ENCODE measurements around the gene NSUN3. TPM values are rescaled to one million over a fixed set of nuclear protein-coding genes. Genes with fewer than 3 reads are reported as not detected.
"Not testable (repeated sequence)": the region's sequence is repeated elsewhere in the genome, so short reads cannot be mapped to it uniquely, and the experiment has no call there.

The NSUN3 gene
- total and polyA plus RNA-seq, 7 donors: 7.3 to 16.0 (median 9.0) TPM

DNA sequence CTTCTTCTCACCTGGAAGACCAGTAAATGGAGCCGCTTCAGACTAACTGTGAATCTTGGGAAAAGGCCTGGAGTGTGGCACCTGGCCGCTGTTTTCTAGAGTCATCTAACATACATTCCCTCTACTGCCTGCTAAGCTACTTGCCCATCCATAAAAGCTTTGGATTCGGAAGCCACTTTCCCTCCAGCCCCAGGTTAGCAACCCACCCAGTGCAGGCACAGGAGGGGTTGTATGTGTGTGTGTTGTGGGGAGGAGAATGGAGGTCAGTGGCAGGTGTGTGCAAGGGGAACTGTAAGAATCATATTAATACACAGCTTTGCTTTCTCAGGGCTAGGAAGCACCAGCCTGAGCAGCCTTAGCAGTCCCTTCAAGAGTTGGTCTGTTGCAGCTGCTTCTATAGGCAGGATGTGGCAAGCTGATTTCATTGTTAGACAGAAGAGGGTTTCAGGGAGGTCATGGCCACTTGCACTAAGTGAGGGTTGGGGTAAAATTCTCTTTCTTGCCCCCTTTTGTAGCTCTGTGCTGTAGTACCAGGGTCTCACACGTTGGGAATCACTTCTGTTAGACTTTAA lies 8.9 kb downstream of the NSUN3 start:
- Histone ChIP-seq H3K27me3 (no peaks in the 10 kb centered on the region), H3K9me3 (no peaks in the 10 kb centered on the region), H3K4me1 (no peaks in the 10 kb centered on the region), H3K4me3 (no peak overlapping the region), H3K36me3 (peaks cover 0 to 20% (median 4%) of the 10 kb centered on the region in 4 donors), H3K27ac (no peak overlapping the region)
- no peak for DNase-seq
- TF ChIP-seq, protein P1, sequence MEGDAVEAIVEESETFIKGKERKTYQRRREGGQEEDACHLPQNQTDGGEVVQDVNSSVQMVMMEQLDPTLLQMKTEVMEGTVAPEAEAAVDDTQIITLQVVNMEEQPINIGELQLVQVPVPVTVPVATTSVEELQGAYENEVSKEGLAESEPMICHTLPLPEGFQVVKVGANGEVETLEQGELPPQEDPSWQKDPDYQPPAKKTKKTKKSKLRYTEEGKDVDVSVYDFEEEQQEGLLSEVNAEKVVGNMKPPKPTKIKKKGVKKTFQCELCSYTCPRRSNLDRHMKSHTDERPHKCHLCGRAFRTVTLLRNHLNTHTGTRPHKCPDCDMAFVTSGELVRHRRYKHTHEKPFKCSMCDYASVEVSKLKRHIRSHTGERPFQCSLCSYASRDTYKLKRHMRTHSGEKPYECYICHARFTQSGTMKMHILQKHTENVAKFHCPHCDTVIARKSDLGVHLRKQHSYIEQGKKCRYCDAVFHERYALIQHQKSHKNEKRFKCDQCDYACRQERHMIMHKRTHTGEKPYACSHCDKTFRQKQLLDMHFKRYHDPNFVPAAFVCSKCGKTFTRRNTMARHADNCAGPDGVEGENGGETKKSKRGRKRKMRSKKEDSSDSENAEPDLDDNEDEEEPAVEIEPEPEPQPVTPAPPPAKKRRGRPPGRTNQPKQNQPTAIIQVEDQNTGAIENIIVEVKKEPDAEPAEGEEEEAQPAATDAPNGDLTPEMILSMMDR (IDR thresholded peaks at IDR 0.05): no peak
- TF ChIP-seq EP300 (IDR thresholded peaks at IDR 0.05): no peak
- no peak for TF ChIP-seq POLR2A (IDR thresholded peaks at IDR 0.05)
- no peak for TF ChIP-seq POLR2AphosphoS5 (IDR thresholded peaks at IDR 0.05)
- intact Hi-C loops (cut with DNase I): no loop called here
- WGBS, 2 donors: 92 to 93% methylated on average over 4 of the region's 4 CpGs

DNA sequence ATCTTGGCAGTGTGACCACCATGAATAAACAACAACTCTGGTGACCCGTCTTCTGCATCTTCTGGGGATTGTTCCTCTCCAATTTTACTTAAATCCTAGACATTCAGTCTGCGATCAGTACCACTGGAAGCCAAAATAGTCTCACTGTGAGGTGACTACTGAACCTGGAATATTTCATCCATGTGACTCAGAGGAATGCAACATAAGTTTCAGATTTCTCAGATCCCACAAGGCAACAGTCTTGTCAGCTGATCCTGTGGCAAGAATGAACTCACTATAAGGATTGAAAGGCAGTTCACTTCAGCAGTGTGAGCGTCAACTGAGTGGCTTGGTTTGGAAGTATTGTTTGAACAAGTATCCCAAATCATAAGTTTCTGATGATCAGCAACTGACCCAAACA lies 13.2 kb downstream of the NSUN3 start:
- 94 to 96% methylated on average over 3 of the region's 3 CpGs for WGBS, 2 donors

DNA sequence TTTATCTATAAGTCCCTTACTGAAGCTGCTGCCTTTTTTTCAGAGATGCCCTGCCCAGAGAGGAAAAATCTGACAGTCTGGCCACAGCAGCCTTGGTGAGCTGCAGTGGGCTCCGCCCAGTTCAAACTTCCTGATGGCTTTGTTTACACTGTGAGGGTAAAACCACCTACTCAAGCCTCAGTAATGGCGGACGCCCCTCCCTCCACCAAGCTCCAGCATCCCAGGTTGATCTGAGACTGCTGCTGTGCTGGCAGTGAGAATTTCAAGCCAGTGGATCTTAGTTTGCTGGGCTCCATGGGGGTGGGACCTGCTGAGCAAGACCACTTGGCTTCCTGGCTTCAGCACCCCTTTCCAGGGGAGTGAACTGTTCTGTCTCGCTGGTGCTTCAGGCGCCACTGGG lies 17.7 kb downstream of the NSUN3 start:
- H3K4me3 ChIP-seq; H3K27me3 ChIP-seq; intact Hi-C loops (cut with DNase I); DNase-seq; H3K27ac ChIP-seq; H3K9me3 ChIP-seq; H3K4me1 ChIP-seq: not testable (repeated sequence)
- WGBS, 2 donors: 47 to 74% methylated on average over 5 of the region's 5 CpGs
- peaks cover 0 to 19% (median 1%) of the 10 kb centered on the region in 4 donors for H3K36me3 ChIP-seq

More for the DNA sequence above, 13.2 kb downstream of the NSUN3 start:
- Histone ChIP-seq H3K27ac (no peak overlapping the region), H3K4me1 (no peaks in the 10 kb centered on the region), H3K27me3 (no peaks in the 10 kb centered on the region), H3K36me3 (peaks cover 0 to 12% (median 4%) of the 10 kb centered on the region in 4 donors), H3K9me3 (no peaks in the 10 kb centered on the region), H3K4me3 (no peak overlapping the region)
- TF ChIP-seq, protein P1 (IDR thresholded peaks at IDR 0.05): no peak
- TF ChIP-seq POLR2AphosphoS5 (IDR thresholded peaks at IDR 0.05): no peak
- no peak for TF ChIP-seq EP300 (IDR thresholded peaks at IDR 0.05)
- no peak for TF ChIP-seq POLR2A (IDR thresholded peaks at IDR 0.05)
- intact Hi-C loops (cut with DNase I): no loop called here
- no peak for DNase-seq

DNA sequence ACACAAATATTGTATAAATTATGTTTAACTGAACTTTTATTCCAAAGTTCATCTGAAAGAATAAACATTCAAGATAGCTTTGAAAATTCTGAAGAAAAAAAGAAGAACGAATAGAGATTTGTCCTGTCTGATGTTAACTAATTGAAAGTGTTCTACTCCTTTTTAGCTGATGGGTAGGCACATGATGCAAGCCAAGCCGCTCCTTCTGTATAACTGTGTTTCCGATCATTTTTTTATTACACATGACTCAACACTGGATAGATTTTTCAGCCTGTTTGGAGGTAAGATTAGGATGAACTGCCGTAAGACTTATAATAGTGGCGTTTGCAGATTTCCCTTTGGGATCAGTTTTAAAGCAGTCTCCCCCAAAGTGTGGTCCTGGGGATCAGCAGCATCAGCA lies 19.0 kb downstream of the NSUN3 start:
- intact Hi-C loops (cut with DNase I): no loop called here
- no peak for DNase-seq
- no peak for TF ChIP-seq POLR2A (IDR thresholded peaks at IDR 0.05)
- TF ChIP-seq EP300 (IDR thresholded peaks at IDR 0.05): no peak
- no peak for TF ChIP-seq POLR2AphosphoS5 (IDR thresholded peaks at IDR 0.05)
- TF ChIP-seq, protein P1 (IDR thresholded peaks at IDR 0.05): no peak
- no peak overlapping the region for H3K27ac ChIP-seq
- 32 to 73% methylated on average over 5 of the region's 5 CpGs for WGBS, 2 donors
- no peaks in the 10 kb centered on the region for H3K9me3 ChIP-seq
- H3K4me1 ChIP-seq: no peaks in the 10 kb centered on the region
- no peaks in the 10 kb centered on the region for H3K27me3 ChIP-seq
- no peak overlapping the region for H3K4me3 ChIP-seq
- peaks cover 0 to 28% (median 3%) of the 10 kb centered on the region in 4 donors for H3K36me3 ChIP-seq

DNA sequence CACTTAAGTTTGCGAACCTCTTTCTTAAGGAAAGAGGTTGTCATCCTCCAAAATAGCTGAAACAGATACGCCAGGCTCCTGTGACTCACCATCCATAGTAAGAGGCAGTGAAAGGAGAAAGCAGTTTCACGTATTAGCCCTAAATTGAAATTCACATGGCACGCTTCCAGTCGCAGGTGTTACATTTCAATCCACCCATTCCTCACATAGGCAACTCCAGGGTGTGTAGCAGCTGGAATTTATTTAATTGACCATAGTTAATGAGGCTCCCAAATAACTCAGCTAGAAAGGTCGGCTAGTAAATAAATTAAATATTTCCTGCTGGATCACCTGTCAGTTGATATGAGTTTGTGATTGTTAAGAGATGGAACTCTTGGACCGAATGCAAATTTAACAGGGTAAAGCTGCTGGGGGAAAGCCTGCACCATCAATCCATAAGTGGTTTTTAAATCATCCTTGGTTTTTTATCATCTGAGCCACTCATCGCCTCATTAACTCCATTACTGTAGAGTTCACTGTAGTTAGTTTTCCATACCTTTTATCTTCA lies 19.6 kb downstream of the NSUN3 start:
- H3K9me3 ChIP-seq: no peaks in the 10 kb centered on the region
- no peak for TF ChIP-seq POLR2A (IDR thresholded peaks at IDR 0.05)
- H3K27me3 ChIP-seq: no peaks in the 10 kb centered on the region
- intact Hi-C loops (cut with DNase I): no loop called here
- no peak for DNase-seq
- 86 to 91% methylated on average over 8 of the region's 8 CpGs for WGBS, 2 donors
- H3K4me3 ChIP-seq: no peak overlapping the region
- H3K36me3 ChIP-seq: peaks cover 0 to 28% (median 3%) of the 10 kb centered on the region in 4 donors
- H3K27ac ChIP-seq: no peak overlapping the region
- H3K4me1 ChIP-seq: no peaks in the 10 kb centered on the region

DNA sequence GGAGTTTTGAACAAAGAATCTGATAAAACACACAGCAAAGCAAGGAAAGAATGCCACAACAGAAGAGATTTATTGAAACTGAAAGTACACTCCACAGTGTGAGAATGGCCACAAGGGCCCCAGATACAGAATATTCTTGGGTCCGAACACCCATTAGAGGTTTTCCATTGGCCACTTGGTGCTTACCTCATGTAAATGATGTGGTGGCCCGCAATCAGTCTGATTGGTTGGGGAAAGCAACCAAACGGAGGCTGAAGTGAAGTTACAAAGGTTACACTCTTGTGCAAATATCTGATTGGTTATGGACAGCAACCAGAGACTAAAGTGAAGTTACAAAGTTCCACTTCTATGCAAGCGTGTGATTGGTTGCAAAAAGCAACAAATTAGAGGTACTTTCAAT lies 20.4 kb downstream of the NSUN3 start:
- DNase-seq: no peak
- TF ChIP-seq, protein P1 (IDR thresholded peaks at IDR 0.05): no peak
- TF ChIP-seq POLR2A (IDR thresholded peaks at IDR 0.05) (no peak), EP300 (IDR thresholded peaks at IDR 0.05) (no peak), POLR2AphosphoS5 (IDR thresholded peaks at IDR 0.05) (no peak)
- Histone ChIP-seq H3K4me3 (no peak overlapping the region), H3K9me3 (no peaks in the 10 kb centered on the region), H3K36me3 (peaks cover 0 to 28% (median 3%) of the 10 kb centered on the region in 4 donors), H3K27me3 (no peaks in the 10 kb centered on the region), H3K27ac (no peak overlapping the region), H3K4me1 (no peaks in the 10 kb centered on the region)
- intact Hi-C loops (cut with DNase I): no loop called here
- WGBS, 2 donors: 75 to 82% methylated on average over 4 of the region's 4 CpGs
